ENCODE measurements around the gene IQGAP3.
"Not testable (repeated sequence)": the region's sequence is repeated elsewhere in the genome, so short reads cannot be mapped to it uniquely, and the experiment has no call there.

The IQGAP3 gene

DNA sequence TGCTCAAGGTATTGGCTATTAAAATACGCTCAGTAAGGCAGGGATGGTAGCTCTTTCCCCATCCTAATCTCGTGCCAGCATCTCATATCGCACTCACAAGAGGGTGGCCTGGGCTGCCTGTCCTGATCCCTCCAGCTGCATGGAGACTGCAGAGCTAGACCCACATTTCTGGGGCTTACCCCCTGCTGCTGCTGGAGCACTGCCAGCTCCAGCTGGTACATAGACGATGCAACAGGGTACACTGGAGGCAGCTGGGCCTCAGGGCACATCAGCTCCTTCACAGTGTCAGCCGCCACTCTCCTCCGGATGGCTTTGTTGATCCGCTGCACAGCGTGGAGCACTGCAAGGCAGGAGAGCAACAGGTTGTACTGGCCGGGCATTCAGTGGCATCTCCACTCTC, 16.0 kb downstream of the IQGAP3 start:
- DNase-seq (ENCODE audit: low read depth in 1 of 2, low spot score in 1 of 2): no peak
- TF ChIP-seq JUND (IDR thresholded peaks at IDR 0.05; ENCODE audit: low read depth): no peak
- in situ Hi-C loops (cut with HindIII; ENCODE audit: low pct_unique_long_range_greater_than_20kb, low sequenced_read_pairs): no loop called here

DNA sequence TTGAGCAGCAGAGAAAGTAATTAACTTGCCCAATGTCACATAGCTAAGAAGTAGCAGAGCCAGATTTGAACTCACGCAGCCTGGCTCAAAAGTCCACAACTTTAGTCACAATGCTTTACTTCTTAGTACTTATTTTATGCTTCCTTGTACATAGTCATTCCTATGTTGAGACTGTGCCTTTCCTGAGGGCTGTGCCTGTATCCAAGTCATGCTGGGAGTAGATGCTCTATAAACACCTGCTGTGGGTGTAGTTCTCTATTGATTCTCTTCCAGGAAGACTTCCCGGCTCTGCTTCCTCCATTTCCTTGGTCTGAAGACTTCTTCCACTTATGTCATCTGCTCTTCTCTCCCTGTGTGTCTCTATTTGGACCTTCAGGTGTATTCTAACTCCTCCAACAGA, 16.6 kb downstream of the IQGAP3 start:
- in situ Hi-C loops (cut with HindIII; ENCODE audit: low pct_unique_long_range_greater_than_20kb, low sequenced_read_pairs): no loop called here
- no peak for TF ChIP-seq JUND (IDR thresholded peaks at IDR 0.05; ENCODE audit: low read depth)
- no peak for DNase-seq (ENCODE audit: low read depth in 1 of 2, low spot score in 1 of 2)

DNA sequence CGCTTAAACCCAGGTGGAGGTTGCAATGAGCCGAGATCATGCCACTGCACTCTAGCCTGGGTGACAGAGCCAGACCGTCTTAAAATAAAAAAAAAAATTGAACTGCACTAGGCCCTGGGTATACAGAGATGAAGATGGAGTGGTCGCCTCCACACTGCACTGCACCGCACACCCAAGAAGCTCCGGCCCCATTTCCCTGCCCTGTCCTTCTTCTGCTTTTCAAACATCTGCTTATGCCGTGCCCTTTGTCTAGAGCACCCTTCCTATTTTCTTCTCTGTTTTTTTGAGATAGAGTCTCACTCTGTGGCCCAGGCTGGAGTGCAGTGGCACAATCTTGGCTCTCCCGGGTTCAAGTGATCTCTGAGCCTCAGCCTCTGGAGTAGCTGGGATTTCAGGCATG, 17.4 kb downstream of the IQGAP3 start:
- no peak for DNase-seq (ENCODE audit: low read depth in 1 of 2, low spot score in 1 of 2)
- in situ Hi-C loops (cut with HindIII; ENCODE audit: low pct_unique_long_range_greater_than_20kb, low sequenced_read_pairs): no loop called here
- TF ChIP-seq JUND (IDR thresholded peaks at IDR 0.05; ENCODE audit: low read depth): no peak

DNA sequence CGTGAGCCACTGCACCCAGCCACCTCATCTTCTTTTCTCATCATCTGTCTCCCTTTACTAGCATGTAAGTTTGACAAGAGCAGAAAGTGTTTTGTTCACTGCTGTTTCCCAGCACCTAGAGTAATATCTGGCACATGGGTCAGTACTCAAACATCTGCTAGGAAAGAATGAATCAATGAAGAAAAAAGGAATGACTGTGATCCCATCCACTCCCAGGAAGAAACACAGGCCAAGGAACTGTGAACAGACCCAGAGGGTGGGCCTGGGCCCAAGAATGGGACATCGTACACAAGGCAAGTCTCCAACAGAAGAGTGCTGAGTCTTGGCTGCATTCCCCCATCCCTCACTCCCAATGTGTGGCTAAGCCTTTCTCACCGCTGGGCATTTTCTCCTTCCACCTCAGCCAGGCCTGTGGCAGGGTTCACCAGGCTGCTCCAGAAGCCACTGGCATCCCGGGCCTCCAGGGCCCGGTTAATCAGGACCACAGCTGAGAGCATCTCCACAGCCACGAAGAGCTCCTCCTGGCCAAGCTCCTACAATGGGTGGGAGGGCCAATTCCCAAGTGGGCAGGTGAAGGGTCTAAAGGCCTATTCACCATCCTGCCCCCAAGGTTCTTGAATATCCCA, 18.4 kb downstream of the IQGAP3 start:
- no peak for DNase-seq (ENCODE audit: low read depth in 1 of 2, low spot score in 1 of 2)
- in situ Hi-C loops (cut with HindIII; ENCODE audit: low pct_unique_long_range_greater_than_20kb, low sequenced_read_pairs): no loop called here
- no peak for TF ChIP-seq JUND (IDR thresholded peaks at IDR 0.05; ENCODE audit: low read depth)

DNA sequence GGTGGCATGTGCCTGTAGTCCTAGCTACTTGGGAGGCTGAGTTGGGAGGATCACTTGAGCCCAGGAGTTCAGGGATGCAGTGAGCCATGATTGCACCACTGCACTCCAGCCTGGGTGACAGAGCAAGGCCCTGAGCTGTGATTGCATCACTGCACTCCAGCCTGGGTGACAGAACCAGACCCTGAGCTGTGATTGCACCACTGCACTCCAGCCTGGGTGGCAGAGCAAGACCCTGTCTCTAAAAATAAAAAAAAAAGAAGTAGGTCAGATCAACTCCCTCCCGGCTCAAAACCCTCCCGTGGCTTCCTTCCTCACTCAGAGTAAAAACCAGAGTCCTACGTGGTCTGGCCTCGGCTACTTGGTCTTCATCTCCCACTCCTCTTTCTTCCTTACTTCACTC, 19.4 kb downstream of the IQGAP3 start:
- DNase-seq (ENCODE audit: low read depth in 1 of 2, low spot score in 1 of 2); in situ Hi-C loops (cut with HindIII; ENCODE audit: low pct_unique_long_range_greater_than_20kb, low sequenced_read_pairs): not testable (repeated sequence)

DNA sequence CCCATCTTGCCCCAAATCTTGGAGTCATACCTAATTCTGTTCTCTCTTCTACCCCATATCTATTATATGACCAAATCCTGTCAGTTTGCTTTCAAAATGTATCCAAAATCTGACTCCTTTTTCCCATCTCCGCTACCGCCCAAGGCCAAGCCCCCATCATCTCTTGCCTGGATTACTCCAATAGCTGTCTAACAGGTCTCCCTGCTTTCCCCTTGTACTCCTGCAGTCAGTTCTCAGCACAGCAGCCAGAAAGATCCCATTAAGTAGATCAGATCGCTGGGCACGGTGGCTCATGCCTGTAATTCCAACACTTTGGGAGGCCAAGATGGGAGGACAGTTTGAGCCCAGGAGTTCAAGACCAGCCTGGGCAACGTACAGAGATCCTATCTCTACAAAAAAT, 19.8 kb downstream of the IQGAP3 start:
- TF ChIP-seq JUND (IDR thresholded peaks at IDR 0.05; ENCODE audit: low read depth): no peak
- no peak for DNase-seq (ENCODE audit: low read depth in 1 of 2, low spot score in 1 of 2)
- in situ Hi-C loops (cut with HindIII; ENCODE audit: low pct_unique_long_range_greater_than_20kb, low sequenced_read_pairs): no loop called here

DNA sequence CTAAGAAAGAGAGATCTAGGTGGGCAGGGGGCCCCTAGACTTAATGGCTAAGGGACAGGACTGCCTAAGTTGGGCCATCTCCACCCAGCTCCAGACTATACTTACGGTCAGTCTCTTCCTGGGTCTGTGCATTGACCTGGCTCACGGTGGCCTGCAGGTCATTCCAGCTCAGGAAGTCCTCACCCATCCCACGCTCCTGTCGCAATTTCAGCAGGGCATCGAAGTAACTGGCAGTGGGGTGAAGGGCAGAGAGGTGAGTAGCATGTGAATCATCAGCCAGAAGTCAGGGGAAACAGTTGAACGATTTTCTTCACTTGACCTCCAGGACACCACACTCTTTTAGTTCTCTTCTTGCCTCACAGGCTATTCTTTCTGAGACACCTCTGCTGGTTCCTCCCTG, 20.5 kb downstream of the IQGAP3 start:
- no peak for TF ChIP-seq JUND (IDR thresholded peaks at IDR 0.05; ENCODE audit: low read depth)
- in situ Hi-C loops (cut with HindIII; ENCODE audit: low pct_unique_long_range_greater_than_20kb, low sequenced_read_pairs): no loop called here
- DNase-seq (ENCODE audit: low read depth in 1 of 2, low spot score in 1 of 2): no peak

DNA sequence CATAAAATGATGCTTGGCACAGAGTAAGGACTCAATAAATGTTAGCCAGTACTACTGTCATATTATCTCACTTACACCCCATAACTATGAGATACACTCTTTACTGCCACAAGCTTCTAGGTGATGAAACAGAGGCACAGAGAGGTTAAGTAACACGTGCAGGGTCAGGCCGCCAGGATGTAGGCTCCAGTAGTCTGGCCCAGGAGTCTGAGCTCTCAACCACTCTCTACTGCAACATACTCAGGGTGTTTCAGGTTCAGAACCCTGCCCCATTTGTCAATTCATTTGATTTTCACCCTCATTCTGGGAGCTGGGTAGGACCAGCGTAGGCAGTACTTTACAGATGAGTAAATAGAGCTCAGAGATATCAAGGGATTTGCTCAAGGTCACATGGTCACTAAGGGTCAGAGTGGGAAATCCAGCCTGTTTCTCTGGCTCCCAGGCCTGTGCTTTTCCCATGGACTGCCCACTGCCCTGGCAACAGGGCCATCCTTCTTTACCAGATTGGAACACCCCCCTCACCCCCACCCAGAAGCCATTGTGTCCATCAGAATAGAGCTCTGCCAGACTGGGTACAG, 21.2 kb downstream of the IQGAP3 start:
- in situ Hi-C loops (cut with HindIII; ENCODE audit: low pct_unique_long_range_greater_than_20kb, low sequenced_read_pairs): no loop called here
- no peak for DNase-seq (ENCODE audit: low read depth in 1 of 2, low spot score in 1 of 2)
- no peak for TF ChIP-seq JUND (IDR thresholded peaks at IDR 0.05; ENCODE audit: low read depth)

DNA sequence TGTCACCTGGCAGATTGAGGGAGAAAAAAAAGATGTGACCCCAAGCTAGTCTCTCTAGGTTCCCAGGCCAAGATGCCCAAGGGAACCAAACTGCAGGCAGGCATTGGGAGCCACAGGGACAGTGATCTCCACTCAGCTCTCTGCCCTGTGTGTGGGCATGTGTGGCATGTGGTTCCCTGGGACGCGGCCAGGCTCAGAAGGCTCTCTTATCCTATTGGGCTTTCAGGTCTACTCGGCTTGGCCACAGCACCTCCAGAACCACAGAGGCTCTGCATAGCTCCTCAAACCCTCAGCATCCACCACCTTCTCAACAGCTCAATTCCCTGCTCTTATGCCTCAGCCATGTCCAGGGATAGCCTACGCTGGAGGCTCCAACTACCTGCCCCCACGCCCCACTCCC, 22.0 kb downstream of the IQGAP3 start:
- in situ Hi-C loops (cut with HindIII; ENCODE audit: low pct_unique_long_range_greater_than_20kb, low sequenced_read_pairs): no loop called here
- no peak for TF ChIP-seq JUND (IDR thresholded peaks at IDR 0.05; ENCODE audit: low read depth)
- no peak for DNase-seq (ENCODE audit: low read depth in 1 of 2, low spot score in 1 of 2)

DNA sequence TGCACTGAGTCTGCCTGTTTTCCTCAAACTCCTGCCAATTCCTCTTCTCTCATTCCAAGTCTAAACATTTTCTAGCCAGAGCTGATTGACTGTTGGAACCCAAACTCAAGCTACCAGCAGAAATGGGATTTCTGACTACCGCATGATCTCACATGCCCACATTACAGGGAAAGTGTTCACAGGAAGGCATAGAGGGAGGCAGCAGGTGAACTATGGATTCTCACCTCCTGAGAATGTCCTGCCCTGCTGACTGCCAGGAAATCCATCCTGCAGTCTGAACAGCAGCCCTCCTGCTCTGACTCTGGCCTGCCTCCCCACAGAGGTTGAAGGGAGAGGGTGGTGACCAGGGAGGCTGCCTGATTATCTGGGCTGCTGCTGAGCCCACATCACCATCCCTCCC, 22.5 kb downstream of the IQGAP3 start:
- DNase-seq (ENCODE audit: low read depth in 1 of 2, low spot score in 1 of 2): no peak
- TF ChIP-seq JUND (IDR thresholded peaks at IDR 0.05; ENCODE audit: low read depth): no peak
- in situ Hi-C loops (cut with HindIII; ENCODE audit: low pct_unique_long_range_greater_than_20kb, low sequenced_read_pairs): no loop called here

DNA sequence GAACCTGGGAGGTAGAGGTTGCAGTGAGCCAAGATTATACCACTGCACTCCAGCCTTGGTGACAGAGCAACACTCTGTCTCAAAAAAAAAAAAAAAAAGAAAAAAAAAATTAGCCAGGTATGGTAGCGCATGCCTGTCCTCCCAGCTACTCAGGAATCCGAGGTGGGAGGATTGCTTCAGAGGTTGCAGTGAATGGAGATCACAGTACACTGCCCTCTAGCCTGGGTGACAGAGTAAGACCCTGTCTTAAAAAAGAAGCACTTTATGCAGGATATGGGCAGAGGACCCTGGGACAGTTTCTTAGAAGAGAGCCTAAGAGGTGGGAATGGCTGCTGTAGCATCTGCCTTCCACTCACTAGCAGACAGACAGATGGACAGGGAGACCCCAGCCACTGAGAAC, 23.0 kb downstream of the IQGAP3 start:
- no peak for DNase-seq (ENCODE audit: low read depth in 1 of 2, low spot score in 1 of 2)
- in situ Hi-C loops (cut with HindIII; ENCODE audit: low pct_unique_long_range_greater_than_20kb, low sequenced_read_pairs): no loop called here
- TF ChIP-seq JUND (IDR thresholded peaks at IDR 0.05; ENCODE audit: low read depth): no peak

DNA sequence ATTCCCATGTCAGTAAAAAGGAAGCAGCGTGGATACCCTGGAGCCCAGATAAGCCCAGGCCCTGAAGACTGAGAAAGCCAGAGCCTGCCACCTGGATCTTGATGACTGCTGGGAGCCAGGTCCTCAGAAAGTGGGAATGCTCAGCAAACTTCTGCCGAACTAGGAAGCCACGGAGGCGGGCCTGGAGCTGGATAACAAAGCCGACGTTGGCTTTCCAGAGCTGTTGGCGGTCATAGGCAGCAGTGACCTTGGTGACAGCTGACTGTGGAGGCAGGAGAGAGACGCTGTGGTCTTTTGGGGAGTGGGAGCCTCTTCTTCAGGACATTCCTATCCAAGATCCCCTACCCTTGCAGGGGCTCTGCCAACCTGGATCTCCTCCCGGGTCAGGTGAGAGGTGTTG, 24.4 kb downstream of the IQGAP3 start:
- DNase-seq (ENCODE audit: low read depth in 1 of 2, low spot score in 1 of 2): no peak
- in situ Hi-C loops (cut with HindIII; ENCODE audit: low pct_unique_long_range_greater_than_20kb, low sequenced_read_pairs): no loop called here
- no peak for TF ChIP-seq JUND (IDR thresholded peaks at IDR 0.05; ENCODE audit: low read depth)

DNA sequence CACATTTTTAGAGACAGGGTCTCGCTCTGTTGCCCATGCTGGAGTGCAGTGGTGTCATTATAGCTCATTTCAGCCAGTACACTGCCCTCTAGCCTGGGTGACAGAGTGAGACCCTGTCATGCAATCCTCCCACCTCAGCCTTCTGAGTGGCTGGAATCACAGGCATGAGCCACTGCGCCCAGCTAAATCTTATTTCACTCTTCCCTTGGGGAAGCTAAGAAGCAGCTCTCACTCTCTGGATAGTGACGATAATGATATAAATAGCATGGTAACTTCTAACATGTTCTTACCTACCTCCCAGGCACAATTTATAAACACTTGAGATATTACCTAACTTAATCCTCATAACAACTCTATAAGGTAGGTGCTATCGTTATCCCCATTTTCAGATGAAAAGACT, 24.9 kb downstream of the IQGAP3 start:
- in situ Hi-C loops (cut with HindIII; ENCODE audit: low pct_unique_long_range_greater_than_20kb, low sequenced_read_pairs): no loop called here
- TF ChIP-seq JUND (IDR thresholded peaks at IDR 0.05; ENCODE audit: low read depth): no peak
- DNase-seq (ENCODE audit: low read depth in 1 of 2, low spot score in 1 of 2): no peak

DNA sequence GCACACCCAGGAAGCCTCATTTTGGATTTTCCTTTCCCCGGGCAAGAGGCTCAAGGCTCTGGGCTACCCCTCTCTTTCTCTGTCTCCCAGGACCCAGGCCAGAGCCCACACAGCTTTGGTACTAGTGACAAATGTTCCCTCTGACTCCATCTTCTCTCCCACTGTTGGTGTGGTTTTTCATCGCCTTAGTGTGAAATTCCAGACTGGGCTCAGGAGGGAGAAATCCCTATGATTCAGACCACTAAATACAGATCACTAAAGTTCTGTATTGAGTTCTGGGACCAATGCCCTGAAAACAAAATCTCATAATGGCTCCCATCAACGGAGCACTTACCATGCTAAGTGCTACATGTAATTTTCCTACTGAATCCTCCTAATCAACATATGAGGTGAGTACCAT, 26.1 kb downstream of the IQGAP3 start:
- TF ChIP-seq JUND (IDR thresholded peaks at IDR 0.05; ENCODE audit: low read depth): no peak

More for the DNA sequence above, 26.1 kb downstream of the IQGAP3 start:
- DNase-seq (ENCODE audit: low read depth in 1 of 2, low spot score in 1 of 2): no peak
- in situ Hi-C loops (cut with HindIII; ENCODE audit: low pct_unique_long_range_greater_than_20kb, low sequenced_read_pairs): no loop called here

All from T47D (cell line).